AG04449 (cell line): ENCODE measurements around the gene ACER3.
"Not testable (repeated sequence)": the region's sequence is repeated elsewhere in the genome, so short reads cannot be mapped to it uniquely, and the experiment has no call there.

Experiments used
- CTCF ChIA-PET: fragments of 350-600 bp; formaldehyde crosslinking; extraction: SDS; loops from one replicate; lab custom pipeline; 2021; ENCODE audit warnings: antibody characterized with exemption; lab: Yijun Ruan, JAX
- POLR2A ChIA-PET: fragments of 400-600, 350-600 bp; formaldehyde crosslinking; extraction: SDS; loops from one replicate; lab custom pipeline; 2020; ENCODE audit warnings: antibody characterized with exemption, inconsistent platforms; lab: Yijun Ruan, JAX
- DNase-seq: peaks from one replicate; pipeline ENCODE4 v3.0.0-alpha.2; 2010; ENCODE audit warnings: low read depth, low spot score
- H3K4me3 ChIP-seq: 2 replicates; pipeline ENCODE4 v1.5.1; 2011; ENCODE audit warnings: low read depth, mild to moderate bottlenecking, control low read depth, low read length
- TF ChIP-seq, protein P1 (sequence below): IDR thresholded peaks from one replicate; pipeline ENCODE4 v1.5.1; 2011; ENCODE audit warnings: mild to moderate bottlenecking, moderate library complexity, low read length, control low read depth, inconsistent platforms; ENCODE audit not compliant: insufficient read depth; ENCODE audit errors: missing control alignments

ACER3 gene

DNA sequence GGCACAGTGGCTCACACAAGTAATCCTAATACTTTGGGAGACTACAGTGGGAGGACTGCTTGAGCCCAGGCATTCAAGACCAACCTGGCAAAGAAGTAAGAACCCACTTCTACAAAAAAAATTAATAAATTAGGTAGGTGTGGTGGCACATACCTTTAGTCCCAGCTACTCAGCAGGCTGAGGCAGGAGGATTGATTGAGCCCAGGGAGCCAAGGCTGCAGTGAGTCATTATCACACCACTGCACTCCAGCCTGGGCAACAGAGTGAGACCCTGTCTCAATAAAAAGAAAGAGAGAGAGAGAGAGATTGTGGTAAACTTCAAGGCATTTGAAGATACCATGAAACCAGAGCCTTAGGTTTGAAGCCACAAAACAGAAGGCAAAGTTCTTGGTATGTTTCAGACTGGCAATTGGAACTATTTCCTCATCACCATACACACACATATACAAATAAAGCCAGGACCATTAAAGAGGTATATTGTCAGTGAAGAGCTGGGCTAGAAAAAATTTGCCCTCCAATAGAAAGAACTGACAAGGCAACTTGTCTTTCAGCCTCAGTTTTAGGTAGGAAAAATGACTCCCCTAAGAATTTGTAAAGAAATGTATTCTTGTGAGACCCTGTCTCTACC is 148.9 kb downstream of the ACER3 start:
- no peak for DNase-seq
- ChIA-PET CTCF (no interaction called here), POLR2A (no interaction called here)
- TF ChIP-seq, protein P1, sequence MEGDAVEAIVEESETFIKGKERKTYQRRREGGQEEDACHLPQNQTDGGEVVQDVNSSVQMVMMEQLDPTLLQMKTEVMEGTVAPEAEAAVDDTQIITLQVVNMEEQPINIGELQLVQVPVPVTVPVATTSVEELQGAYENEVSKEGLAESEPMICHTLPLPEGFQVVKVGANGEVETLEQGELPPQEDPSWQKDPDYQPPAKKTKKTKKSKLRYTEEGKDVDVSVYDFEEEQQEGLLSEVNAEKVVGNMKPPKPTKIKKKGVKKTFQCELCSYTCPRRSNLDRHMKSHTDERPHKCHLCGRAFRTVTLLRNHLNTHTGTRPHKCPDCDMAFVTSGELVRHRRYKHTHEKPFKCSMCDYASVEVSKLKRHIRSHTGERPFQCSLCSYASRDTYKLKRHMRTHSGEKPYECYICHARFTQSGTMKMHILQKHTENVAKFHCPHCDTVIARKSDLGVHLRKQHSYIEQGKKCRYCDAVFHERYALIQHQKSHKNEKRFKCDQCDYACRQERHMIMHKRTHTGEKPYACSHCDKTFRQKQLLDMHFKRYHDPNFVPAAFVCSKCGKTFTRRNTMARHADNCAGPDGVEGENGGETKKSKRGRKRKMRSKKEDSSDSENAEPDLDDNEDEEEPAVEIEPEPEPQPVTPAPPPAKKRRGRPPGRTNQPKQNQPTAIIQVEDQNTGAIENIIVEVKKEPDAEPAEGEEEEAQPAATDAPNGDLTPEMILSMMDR, result no peak
- no peak overlapping the region for H3K4me3 ChIP-seq

DNA sequence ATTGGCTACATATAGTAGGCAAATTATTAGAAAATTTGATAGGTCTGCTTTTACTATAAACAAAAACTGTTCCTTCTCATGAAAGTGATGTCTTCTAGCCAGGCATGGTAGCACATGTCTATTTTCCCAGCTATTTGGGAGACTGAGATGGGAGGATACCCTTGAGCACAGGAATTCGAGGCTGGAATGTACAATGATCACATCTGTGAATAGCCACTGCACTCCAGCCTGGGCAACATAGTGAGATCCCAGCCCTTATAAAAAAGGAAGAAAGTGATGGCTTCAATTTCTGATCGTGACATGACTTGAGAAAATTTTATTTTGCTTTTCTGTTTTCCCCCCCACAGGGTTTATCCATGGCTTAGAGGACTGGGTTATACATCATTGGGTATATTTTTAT is 154.0 kb downstream of the ACER3 start:
- no peak for DNase-seq
- ChIA-PET CTCF (no interaction called here), POLR2A (no interaction called here)
- TF ChIP-seq, protein P1, result no peak
- H3K4me3 ChIP-seq, result no peak overlapping the region

DNA sequence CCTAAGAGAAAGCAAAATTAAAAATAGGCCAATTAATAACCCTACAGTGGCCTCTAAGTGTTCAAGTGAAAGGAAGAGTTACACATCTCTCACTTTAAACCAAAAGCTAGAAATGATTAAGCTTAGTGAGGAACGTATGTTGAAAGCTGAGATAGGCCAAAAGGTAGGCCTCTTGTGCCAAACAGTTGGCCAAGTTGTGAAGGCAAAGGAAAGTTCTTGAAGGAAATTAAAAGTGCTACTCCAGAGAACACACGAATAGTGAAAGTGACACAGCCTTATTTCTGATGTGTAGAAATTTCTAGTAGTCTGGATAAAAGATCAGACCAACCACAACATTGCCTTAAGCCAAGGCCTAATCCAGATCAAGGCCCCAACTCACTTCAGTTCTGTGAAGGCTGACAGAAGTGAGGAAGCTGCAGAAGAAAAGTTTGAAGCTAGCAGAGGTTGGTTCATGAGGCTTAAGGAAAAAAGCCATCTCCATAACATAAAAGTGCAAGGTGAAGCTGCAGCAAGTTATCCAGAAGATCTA is 157.7 kb downstream of the ACER3 start:
- H3K4me3 ChIP-seq, DNase-seq, POLR2A ChIA-PET: not testable (repeated sequence)
- CTCF ChIA-PET, result interaction anchor here (1.9 kb wide), 1 partner anchor 99 kb away, joined by 5 read pairs; no protein-coding TSS in a partner anchor

DNA sequence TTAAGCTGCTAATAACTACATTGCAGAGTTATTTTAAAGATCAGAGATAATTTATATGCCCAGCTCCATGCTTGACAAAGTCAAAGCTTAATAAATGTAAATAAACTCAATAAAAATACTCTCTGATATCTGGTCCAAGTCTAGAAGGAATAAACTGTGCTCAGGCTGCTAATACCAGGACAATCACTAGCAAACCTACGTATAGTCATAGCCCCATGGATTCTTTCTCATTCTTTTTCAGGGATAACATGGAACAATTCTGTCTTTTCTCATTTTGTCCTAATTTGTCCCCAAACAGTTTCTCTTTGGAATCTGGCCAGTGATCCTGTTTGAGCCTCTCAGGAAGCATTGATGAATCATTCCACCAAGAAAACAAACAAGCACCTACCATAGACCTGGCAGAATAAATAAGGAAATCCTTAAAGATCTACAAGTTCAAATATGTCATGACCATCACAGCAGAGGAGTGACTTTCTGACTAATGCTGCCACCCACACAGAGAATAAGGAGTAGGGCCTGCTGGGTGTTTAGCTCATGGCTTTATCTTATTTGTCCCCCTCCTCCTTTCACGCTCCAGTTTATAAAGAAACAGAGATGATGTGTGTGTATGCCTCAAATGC is 159.4 kb downstream of the ACER3 start:
- POLR2A ChIA-PET, result no interaction called here
- DNase-seq, result no peak
- TF ChIP-seq, protein P1, result no peak
- no peak overlapping the region for H3K4me3 ChIP-seq
- CTCF ChIA-PET, result interaction anchor here (1.3 to 2.7 kb wide), 6 partner anchors 19 to 286 kb away, joined by 3 to 14 read pairs (median 6); no protein-coding TSS in a partner anchor

DNA sequence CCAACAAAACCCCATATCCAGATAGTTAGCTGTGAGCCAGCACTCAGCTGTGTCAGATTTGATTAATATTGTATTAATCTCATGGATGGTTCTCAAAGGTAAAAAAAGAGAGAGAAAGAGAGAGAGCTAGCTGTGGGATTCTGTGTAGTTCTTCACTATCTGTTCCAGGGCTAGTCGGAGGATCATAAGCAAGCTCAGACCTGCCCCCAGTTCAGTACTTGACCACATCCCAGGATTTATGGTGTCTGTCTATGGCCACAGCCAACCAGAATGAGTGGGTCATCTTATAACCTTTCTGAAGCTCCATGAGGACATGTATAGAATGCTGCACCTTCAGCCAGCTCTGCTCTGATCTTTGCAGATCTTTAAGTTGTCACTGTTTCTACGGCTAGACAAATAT is 160.0 kb downstream of the ACER3 start:
- DNase-seq, result no peak
- CTCF ChIA-PET, result interaction anchor here (1.1 to 2.7 kb wide), 7 partner anchors 19 to 286 kb away, joined by 3 to 14 read pairs (median 4); no protein-coding TSS in a partner anchor
- H3K4me3 ChIP-seq, result no peak overlapping the region
- TF ChIP-seq, protein P1, result no peak
- POLR2A ChIA-PET, result interaction anchor here (1.0 kb wide), 1 partner anchor 86 kb away, joined by 3 read pairs; no protein-coding TSS in a partner anchor

DNA sequence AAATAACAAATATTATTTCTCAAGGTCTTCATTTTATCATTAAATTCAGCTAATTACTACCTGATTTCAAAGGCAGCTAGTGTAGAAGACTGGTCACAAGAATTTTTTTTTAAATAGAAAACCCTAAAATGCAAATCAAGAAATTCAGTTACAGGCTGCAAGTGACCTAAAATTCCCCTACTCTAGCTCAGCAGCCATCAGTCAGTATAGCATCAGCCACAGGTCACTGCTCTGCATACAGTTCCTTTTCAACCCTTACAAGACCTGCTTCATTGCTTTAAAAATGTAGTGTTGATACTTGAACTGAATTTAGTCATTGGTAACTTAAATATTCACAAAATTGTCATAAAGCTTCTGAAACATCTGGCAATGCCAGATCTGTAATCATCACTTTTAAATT is 164.0 kb downstream of the ACER3 start:
- H3K4me3 ChIP-seq, result no peak overlapping the region
- TF ChIP-seq, protein P1, result no peak
- ChIA-PET CTCF (interaction anchor here (1.1 to 2.0 kb wide), 4 partner anchors 14 to 217 kb away, joined by 3 to 6 read pairs (median 4); no protein-coding TSS in a partner anchor), POLR2A (no interaction called here)
- DNase-seq, result no peak
